ENCODE results near the gene GNA14.
"Not testable (repeated sequence)": the region's sequence is repeated elsewhere in the genome, so short reads cannot be mapped to it uniquely, and the experiment has no call there.

DNA sequence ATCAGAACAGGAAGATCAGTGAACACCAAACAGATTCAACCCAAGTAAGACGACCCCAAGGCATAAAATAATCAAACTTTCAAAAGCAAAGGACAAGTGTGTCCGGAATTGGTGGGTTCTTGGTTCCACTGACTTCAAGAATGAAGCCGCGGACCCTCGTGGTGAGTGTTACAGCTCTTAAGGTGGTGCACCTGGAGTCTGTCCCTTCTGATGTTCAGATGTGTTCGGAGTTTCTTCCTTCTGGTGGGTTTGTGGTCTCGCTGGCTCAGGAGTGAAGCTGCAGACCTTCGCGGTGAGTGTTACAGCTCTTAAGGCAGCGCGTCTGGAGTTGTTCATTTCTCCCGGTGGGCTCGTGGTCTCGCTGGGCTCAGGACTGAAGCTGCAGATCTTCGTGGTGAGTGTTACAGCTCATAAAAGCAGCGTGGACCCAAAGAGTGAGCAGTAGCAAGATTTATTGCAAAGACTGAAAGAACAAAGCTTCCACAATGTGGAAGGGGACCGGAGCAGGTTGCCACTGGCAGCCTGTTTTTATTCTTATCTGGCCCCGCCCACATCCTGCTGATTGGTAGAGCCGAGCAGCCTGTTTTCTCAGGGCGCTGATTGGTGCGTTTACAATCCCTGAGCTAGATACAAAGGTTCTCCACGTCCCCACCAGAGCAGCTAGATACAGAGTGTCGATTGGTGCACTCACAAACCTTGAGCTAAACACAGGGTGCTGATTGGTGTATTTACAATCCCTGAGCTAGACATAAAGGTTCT, 158.5 kb downstream of the GNA14 start:
- TF ChIP-seq, protein P1, sequence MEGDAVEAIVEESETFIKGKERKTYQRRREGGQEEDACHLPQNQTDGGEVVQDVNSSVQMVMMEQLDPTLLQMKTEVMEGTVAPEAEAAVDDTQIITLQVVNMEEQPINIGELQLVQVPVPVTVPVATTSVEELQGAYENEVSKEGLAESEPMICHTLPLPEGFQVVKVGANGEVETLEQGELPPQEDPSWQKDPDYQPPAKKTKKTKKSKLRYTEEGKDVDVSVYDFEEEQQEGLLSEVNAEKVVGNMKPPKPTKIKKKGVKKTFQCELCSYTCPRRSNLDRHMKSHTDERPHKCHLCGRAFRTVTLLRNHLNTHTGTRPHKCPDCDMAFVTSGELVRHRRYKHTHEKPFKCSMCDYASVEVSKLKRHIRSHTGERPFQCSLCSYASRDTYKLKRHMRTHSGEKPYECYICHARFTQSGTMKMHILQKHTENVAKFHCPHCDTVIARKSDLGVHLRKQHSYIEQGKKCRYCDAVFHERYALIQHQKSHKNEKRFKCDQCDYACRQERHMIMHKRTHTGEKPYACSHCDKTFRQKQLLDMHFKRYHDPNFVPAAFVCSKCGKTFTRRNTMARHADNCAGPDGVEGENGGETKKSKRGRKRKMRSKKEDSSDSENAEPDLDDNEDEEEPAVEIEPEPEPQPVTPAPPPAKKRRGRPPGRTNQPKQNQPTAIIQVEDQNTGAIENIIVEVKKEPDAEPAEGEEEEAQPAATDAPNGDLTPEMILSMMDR (conservative IDR thresholded peaks at IDR 0.05 in 1 of 2, IDR thresholded peaks at IDR 0.05 in 1 of 2; ENCODE audit: low read depth in 1 of 2, low read length in 2 of 2), result not testable (repeated sequence)
- not testable (repeated sequence) for TF ChIP-seq EZH2 (IDR thresholded peaks at IDR 0.05; ENCODE audit: low read length, missing control alignments)

All from fibroblast of lung (primary cell).